Anterior cingulate cortex (tissue), 58 donors: ENCODE results near the gene COA8.

Experiments
- DNase-seq, 58 donors: peaks; one replicate each; lab custom pipeline; 2025; lab: John Stamatoyannopoulos, UW

Gene COA8

GRCh38 chr14:103545915-103546651 is 16.7 kb upstream of the COA8 start:
- DNase-seq: no peak

GRCh38 chr14:103546652-103547454 is 15.9 kb upstream of the COA8 start:
- peak in 52 of 58 donors; percentile 36 to 87 (median 68) for DNase-seq

GRCh38 chr14:103547455-103547940 is 15.3 kb upstream of the COA8 start:
- DNase-seq: no peak

- DNase-seq: no peak
These were observed 14.8 kb upstream of the COA8 start for GRCh38 chr14:103547941-103548462.

GRCh38 chr14:103548463-103549351 is 14.1 kb upstream of the COA8 start:
- DNase-seq: peak in 20 of 58 donors; percentile 37 to 77 (median 60)

GRCh38 chr14:103549361-103550311 is 13.1 kb upstream of the COA8 start:
- DNase-seq: peak in 49 of 58 donors; percentile 19 to 89 (median 72)

GRCh38 chr14:103550451-103551337 is 12.1 kb upstream of the COA8 start:
- no peak for DNase-seq

GRCh38 chr14:103551338-103551762 is 11.4 kb upstream of the COA8 start:
- peak in 24 of 58 donors; percentile 30 to 75 (median 48) for DNase-seq

- DNase-seq: no peak
These were observed 10.5 kb upstream of the COA8 start for GRCh38 chr14:103552011-103552845.

GRCh38 chr14:103552846-103553210 is 9.9 kb upstream of the COA8 start:
- no peak for DNase-seq

- no peak for DNase-seq
These were observed 7.0 kb upstream of the COA8 start for GRCh38 chr14:103555559-103556337.

- DNase-seq: no peak
These were observed 5.6 kb upstream of the COA8 start for GRCh38 chr14:103556946-103557758.

- DNase-seq: no peak
These were observed 4.5 kb upstream of the COA8 start for GRCh38 chr14:103558071-103558882.

- DNase-seq: no peak
These were observed 3.0 kb upstream of the COA8 start for GRCh38 chr14:103559766-103560165.

GRCh38 chr14:103560691-103561090 is 2.1 kb upstream of the COA8 start:
- DNase-seq: no peak
